ENCODE results near the gene WDR81.
"Not testable (repeated sequence)": the region's sequence is repeated elsewhere in the genome, so short reads cannot be mapped to it uniquely, and the experiment has no call there.

Gene WDR81

DNA sequence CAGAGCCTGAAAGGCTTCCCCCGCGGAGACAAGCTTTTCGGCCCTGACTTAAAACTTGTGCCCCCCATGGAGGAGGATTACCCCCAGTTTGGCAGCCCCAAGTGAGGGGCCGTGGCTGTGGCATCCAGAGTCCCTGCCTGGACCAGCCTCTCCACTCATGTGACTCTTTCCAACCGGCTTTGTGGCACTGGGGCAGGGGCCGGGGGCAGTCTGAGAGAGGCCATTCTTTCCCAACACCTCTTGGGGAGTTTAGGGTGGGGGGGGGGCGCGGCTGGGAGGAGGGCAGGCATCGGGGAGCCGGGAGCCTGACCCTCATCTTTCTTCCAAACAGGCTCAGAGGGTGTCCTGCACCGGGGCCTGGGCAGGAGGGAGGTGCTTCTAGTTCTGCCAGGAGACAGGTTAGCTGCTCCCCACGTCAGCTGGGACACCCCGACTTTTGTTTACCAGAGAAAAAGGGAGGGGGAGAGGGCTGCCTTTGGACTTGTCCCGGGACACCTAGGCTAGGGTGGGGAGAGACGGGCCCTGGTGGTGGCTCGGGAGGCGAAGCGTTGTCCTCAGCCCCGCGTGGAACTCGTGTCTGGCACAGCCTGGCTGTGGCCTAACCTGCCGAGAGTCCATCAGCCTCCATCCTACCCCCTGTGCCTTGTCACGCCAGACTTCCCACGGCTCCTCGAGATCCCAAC, 30.1 kb downstream of the WDR81 start:
- DNase-seq (ENCODE audit: low read depth) = no peak

DNA sequence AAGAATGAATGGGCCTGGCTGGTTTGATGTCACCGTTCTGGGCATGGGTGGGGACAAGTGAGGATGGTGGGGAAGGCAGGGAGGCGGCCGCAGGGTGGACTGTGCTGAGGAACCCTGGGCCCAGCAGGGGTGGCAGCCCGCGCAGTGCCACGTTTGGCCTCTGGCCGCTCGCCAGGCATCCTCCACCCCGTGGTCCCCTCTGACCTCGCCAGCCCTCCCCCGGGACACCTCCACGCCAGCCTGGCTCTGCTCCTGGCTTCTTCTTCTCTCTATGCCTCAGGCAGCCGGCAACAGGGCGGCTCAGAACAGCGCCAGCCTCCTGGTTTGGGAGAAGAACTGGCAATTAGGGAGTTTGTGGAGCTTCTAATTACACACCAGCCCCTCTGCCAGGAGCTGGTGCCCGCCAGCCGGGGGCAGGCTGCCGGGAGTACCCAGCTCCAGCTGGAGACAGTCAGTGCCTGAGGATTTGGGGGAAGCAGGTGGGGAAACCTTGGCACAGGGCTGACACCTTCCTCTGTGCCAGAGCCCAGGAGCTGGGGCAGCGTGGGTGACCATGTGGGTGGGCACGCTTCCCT, 30.8 kb downstream of the WDR81 start:
- no peak for DNase-seq (ENCODE audit: low read depth)

GRCh38 chr17:1755827-1756262, 31.3 kb downstream of the WDR81 start:
- DNase-seq (ENCODE audit: low read depth) = no peak

DNA sequence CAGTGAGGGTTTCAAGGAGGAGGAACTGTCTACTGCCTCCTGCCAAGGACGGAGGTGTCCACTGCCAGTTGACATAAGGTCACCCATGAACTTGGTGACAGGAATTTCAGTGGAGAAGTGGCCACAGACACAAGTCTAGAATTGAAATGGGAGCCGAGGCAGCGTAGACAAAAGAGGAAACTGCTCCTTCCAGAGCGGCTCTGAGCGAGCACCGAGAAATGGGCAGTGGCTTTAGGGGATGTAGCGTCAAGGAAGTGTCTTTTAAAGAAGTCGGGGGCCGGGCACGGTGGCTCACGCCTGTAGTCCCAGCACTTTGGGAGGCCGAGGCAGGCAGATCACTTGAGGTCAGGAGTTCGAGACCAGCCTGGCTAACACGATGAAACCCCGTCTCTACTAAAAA, 34.3 kb downstream of the WDR81 start:
- DNase-seq (ENCODE audit: low read depth) = no peak

- DNase-seq (ENCODE audit: low read depth) = no peak
These were observed 35.0 kb downstream of the WDR81 start for GRCh38 chr17:1759529-1759928.

- no peak for DNase-seq (ENCODE audit: low read depth)
These were observed 37.9 kb downstream of the WDR81 start for GRCh38 chr17:1762233-1762900.

GRCh38 chr17:1762901-1763898, 38.7 kb downstream of the WDR81 start:
- DNase-seq (ENCODE audit: low read depth) = peak; percentile 53

DNA sequence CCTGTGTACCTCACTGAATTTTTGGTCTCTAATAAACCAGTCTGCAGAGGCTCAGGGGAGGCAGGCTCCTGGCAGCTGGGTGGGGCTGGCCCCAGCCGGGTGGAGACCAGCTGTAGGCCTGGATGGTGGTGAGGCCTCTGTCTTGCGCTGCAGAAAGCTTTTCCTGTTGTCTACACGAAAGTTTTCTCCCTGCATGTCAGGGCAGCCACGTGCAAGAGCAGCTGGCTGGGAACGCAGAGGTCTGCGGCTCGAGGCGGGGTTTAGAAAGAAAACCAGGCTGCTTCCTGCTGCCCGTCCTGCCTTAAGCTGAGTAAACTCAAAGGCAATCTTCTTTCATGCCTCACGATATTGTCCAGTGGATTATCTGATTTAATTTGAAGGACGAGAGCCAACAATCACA, 39.8 kb downstream of the WDR81 start:
- DNase-seq (ENCODE audit: low read depth) = peak; percentile 49

- not testable (repeated sequence) for DNase-seq (ENCODE audit: low read depth)
These were observed 40.2 kb downstream of the WDR81 start for GRCh38 chr17:1764705-1765104.

- no peak for DNase-seq (ENCODE audit: low read depth)
These were observed 41.1 kb downstream of the WDR81 start for GRCh38 chr17:1765576-1765975.

GRCh38 chr17:1766382-1767135, 42.1 kb downstream of the WDR81 start:
- DNase-seq (ENCODE audit: low read depth) = no peak

DNA sequence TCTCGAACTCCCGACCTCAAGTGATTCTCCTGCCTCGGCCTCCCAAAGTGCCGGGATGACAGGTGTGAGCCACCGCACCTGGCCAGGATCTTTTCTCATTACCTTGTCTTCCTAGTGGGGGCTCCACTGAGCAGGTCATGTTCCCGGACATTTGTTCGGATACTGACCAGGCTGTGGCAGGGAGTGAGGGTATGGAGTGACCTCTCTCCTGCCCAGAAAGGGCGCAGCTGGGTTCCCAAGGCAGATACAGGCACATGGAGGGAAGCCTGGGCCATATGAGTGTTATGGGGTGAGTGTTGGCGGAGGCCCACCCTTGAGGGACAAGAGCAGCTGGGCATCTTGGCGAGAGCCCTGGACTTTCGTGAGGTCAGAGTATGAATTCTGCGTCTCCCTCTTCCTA, 42.9 kb downstream of the WDR81 start:
- DNase-seq (ENCODE audit: low read depth) = no peak

- DNase-seq (ENCODE audit: low read depth) = no peak
These were observed 45.4 kb downstream of the WDR81 start for GRCh38 chr17:1769822-1770477.

DNA sequence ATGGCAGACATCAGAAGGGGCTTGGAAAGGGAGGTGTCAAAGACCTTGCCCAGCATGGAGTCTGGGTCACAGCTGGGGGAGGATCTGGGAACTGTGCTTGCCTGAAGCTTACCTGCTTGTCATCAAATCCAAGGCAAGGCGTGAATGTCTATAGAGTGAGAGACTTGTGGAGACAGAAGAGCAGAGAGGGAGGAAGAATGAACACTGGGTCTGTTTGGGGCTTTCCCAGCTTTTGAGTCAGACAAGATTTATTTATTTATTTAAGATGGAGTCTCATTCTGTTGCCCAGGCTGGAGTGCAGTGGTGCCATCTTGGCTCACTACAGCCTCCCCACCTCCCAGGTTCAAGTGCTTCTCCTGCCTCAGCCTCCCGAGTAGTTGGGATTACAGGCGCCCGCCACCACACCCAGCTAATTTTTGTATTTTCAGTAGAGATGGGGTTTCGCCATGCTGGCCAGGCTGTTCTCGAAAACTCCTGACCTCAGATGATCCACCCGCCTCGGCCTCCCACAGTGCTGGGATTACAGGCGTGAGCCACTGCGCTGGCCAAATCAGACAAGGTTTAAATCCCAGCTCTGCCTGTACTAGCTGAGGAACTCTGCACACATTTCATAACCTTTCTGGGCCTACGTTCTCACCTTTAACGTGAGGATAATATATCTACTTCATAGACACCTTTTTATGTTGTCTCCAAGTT, 48.6 kb downstream of the WDR81 start:
- DNase-seq (ENCODE audit: low read depth) = not testable (repeated sequence)

- no peak for DNase-seq (ENCODE audit: low read depth)
These were observed 49.2 kb downstream of the WDR81 start for GRCh38 chr17:1773696-1774181.

GRCh38 chr17:1774390-1775176, 50.1 kb downstream of the WDR81 start:
- no peak for DNase-seq (ENCODE audit: low read depth)

- DNase-seq (ENCODE audit: low read depth) = no peak
These were observed 51.8 kb downstream of the WDR81 start for GRCh38 chr17:1776328-1776727.

DNA sequence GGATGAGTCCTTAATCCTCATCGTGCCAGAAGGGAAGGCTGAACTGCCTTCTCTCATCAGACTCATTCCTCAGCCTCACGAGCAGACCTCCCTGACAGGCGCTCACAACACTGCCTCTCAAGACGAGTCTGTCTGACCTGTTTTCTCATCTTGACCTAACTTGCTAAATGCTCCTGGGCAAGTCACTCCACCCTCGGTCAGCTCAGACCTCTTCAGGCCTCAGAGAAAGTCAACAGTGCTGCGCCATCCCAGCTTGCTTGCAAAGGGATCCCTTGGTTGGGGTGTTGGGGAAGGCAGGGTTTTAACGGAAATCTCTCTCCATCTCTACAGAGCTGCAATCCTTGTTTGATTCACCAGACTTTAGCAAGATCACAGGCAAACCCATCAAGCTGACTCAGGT, 52.4 kb downstream of the WDR81 start:
- DNase-seq (ENCODE audit: low read depth) = no peak

- DNase-seq (ENCODE audit: low read depth) = no peak
These were observed 55.1 kb downstream of the WDR81 start for GRCh38 chr17:1779571-1780131.
